ENCODE results near the gene IPO4. TPM values are rescaled to one million over a fixed set of nuclear protein-coding genes. Genes with fewer than 3 reads are reported as not detected.
A peak's percentile ranks its signal among the peaks of the same experiment; 100 is the strongest.

Gene IPO4
- total RNA-seq, 2 experiments from 2014 or later, result 98.4 to 102 TPM

DNA sequence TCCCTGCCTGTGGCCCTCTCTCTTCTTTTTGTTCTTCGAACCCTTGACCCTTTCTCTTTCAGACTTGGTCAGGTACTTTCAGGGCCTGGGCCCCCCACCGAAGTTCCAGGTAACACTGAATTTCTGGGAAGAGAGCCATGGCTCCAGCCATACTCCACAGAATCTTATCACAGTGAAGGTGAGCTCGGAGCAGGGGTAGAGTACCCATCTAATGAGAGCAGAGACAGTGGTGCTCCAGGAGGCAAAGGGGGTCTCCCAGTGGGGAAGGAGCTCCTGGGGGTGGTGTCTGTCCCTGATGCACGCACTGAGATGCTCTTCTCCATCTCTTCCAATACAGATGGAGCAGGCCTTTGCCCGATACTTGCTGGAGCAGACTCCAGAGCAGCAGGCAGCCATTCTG lies 22.8 kb downstream of the IPO4 start:
- no peak for DNase-seq
- POLR2A ChIA-PET, result interaction anchor here (1.0 to 7.3 kb wide), 11 partner anchors 10 to 105 kb away, joined by 3 to 178 read pairs (median 5); partner anchors contain the start of genes IPO4, PSME2, RNF31 and TM9SF1
- H3K9me3 Mint-ChIP-seq, result no peaks in the 10 kb centered on the region
- intact Hi-C loops (cut with micrococcal nuclease), result no loop called here
- H3K27me3 Mint-ChIP-seq, result no peaks in the 10 kb centered on the region
- H3K4me1 Mint-ChIP-seq (ENCODE audit: low read depth), result peaks cover 43% of the 10 kb centered on the region
- TF ChIP-seq, protein P1, sequence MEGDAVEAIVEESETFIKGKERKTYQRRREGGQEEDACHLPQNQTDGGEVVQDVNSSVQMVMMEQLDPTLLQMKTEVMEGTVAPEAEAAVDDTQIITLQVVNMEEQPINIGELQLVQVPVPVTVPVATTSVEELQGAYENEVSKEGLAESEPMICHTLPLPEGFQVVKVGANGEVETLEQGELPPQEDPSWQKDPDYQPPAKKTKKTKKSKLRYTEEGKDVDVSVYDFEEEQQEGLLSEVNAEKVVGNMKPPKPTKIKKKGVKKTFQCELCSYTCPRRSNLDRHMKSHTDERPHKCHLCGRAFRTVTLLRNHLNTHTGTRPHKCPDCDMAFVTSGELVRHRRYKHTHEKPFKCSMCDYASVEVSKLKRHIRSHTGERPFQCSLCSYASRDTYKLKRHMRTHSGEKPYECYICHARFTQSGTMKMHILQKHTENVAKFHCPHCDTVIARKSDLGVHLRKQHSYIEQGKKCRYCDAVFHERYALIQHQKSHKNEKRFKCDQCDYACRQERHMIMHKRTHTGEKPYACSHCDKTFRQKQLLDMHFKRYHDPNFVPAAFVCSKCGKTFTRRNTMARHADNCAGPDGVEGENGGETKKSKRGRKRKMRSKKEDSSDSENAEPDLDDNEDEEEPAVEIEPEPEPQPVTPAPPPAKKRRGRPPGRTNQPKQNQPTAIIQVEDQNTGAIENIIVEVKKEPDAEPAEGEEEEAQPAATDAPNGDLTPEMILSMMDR (IDR thresholded peaks at IDR 0.05), result no peak
- peaks cover 60% of the 10 kb centered on the region for H3K36me3 Mint-ChIP-seq (ENCODE audit: low read depth)
- peak overlapping the region; percentile 3 for H3K27ac Mint-ChIP-seq
- H3K4me3 Mint-ChIP-seq, result no peak overlapping the region
- no peak for ATAC-seq
- CTCF ChIA-PET, result interaction anchor here (0.7 to 1.4 kb wide), 3 partner anchors 8 to 77 kb away, joined by 3 to 5 read pairs (median 3); partner anchors contain the start of gene TINF2

DNA sequence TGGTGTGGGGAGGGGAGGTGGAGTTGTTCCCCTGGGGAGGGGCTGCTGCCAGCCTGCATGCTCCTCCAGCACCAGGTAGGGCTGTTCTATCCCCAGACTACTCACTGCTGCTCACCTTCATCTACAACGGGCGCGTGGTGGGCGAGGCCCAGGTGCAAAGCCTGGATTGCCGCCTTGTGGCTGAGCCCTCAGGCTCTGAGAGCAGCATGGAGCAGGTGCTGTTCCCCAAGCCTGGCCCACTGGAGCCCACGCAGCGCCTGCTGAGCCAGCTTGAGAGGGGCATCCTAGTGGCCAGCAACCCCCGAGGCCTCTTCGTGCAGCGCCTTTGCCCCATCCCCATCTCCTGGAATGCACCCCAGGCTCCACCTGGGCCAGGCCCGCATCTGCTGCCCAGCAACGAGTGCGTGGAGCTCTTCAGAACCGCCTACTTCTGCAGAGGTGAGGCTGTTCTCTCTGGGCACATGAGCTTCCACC lies 24.1 kb downstream of the IPO4 start:
- DNase-seq (no peak), ATAC-seq (no peak)
- H3K27ac Mint-ChIP-seq, result peak overlapping the region; percentile 99
- intact Hi-C loops (cut with micrococcal nuclease), result no loop called here
- TF ChIP-seq, protein P1 (IDR thresholded peaks at IDR 0.05), result no peak
- peaks cover 49% of the 10 kb centered on the region for H3K4me1 Mint-ChIP-seq (ENCODE audit: low read depth)
- CTCF ChIA-PET, result interaction anchor here (1.1 to 1.4 kb wide), 2 partner anchors 9 to 78 kb away, joined by 3 to 5 read pairs; partner anchors contain the start of gene TINF2
- POLR2A ChIA-PET, result interaction anchor here (0.7 to 7.3 kb wide), 18 partner anchors 8 to 69 kb away, joined by 3 to 178 read pairs (median 5); partner anchors contain the start of genes DCAF11, IPO4, PSME2 and RNF31
- peaks cover 62% of the 10 kb centered on the region for H3K36me3 Mint-ChIP-seq (ENCODE audit: low read depth)
- H3K4me3 Mint-ChIP-seq, result no peak overlapping the region
- no peaks in the 10 kb centered on the region for H3K9me3 Mint-ChIP-seq
- H3K27me3 Mint-ChIP-seq, result no peaks in the 10 kb centered on the region

DNA sequence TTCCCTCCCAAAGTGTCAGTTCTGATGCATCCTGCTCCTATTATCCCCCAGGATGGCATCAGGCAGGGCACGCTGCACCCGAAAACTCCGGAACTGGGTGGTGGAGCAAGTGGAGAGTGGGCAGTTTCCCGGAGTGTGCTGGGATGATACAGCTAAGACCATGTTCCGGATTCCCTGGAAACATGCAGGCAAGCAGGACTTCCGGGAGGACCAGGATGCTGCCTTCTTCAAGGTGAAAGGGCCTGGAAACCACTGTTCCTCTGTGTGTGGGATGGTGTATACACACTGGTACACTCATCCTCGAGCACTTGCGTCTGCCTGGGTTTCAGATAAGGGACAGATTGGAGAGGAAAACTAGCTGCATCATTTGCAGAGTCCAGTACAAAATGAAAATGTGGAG lies 26.5 kb downstream of the IPO4 start:
- intact Hi-C loops (cut with micrococcal nuclease), result no loop called here
- DNase-seq, result peak; percentile 49
- no peak for ATAC-seq
- TF ChIP-seq, protein P1 (IDR thresholded peaks at IDR 0.05), result no peak
- no peaks in the 10 kb centered on the region for H3K27me3 Mint-ChIP-seq
- peak overlapping the region; percentile 91 for H3K4me3 Mint-ChIP-seq
- H3K9me3 Mint-ChIP-seq, result no peaks in the 10 kb centered on the region
- ChIA-PET POLR2A (interaction anchor here (0.6 to 7.3 kb wide), 21 partner anchors 10 to 81 kb away, joined by 3 to 178 read pairs (median 14); partner anchors contain the start of genes CHMP4A, DCAF11, EMC9 and IPO4), CTCF (interaction anchor here (0.9 to 5.0 kb wide), 18 partner anchors 8 to 269 kb away, joined by 3 to 91 read pairs (median 10); partner anchors contain the start of genes DCAF11, EMC9, IPO4 and MDP1)
- peaks cover 39% of the 10 kb centered on the region for H3K4me1 Mint-ChIP-seq (ENCODE audit: low read depth)
- H3K36me3 Mint-ChIP-seq (ENCODE audit: low read depth), result peaks cover 61% of the 10 kb centered on the region
- H3K27ac Mint-ChIP-seq, result peak overlapping the region; percentile 99

DNA sequence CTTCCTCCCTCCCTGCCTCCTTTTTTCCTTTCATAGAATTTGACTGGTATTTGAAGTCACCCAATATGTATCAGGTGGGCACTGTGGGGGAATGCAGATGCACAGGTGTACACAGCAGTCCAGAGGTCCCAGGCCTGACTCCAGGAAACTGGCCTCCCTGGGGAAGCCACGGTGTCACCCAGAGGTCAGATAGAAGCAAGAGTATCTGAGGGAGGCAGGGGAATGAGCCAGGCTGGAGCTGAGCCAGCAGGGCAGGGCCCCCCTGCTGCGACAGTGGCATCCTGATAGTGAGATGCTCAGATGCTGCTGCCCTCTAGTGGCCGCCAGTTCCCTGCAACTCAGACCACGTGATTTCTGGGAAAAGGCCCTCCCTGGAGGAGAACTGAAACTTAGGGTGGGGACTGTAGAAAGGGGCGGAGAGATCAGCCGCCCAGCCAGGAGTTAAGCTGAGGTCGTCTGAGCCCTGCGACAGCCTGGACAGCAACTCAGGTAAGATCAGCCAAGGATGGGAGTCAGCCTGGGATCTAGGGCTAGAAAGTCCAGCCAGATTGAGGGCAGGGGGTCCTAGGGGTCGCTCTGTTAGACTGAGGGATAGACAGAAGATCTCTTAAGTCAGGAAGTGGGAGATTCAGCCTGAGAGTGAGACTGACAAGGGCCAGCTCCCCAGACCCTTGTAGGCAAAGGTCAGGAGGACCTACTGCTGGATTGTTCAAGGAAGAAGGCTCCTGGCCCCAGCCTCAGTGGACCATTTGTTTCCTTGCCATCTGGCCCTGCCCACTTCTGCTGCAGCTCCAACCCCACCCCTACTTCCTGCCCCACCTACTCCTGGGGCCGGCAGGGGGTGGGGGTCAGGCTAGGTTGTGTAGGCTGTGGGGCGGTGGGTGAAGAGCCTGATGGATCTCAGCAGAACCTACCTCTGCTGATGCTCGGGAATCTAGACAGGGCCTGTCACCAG lies 27.5 kb downstream of the IPO4 start, which contains the start of gene IRF9:
TSS of gene IRF9 (plus strand) at position 416 of the 955 bp plus-strand sequence. CDS start 880 bp downstream, outside the sequence.
- Mint-ChIP-seq H3K4me3 (peak within 1 kb of the TSS; percentile 91), H3K36me3 (ENCODE audit: low read depth) (peaks cover 66% of the 10 kb centered on the region), H3K4me1 (ENCODE audit: low read depth) (peaks cover 39% of the 10 kb centered on the region), H3K9me3 (no peaks in the 10 kb centered on the region), H3K27me3 (no peaks in the 10 kb centered on the region), H3K27ac (peak within 1 kb of the TSS; percentile 99)
- ChIA-PET CTCF (interaction anchor here (0.6 to 5.0 kb wide), 42 partner anchors 9 to 270 kb away, joined by 3 to 91 read pairs (median 6); partner anchors contain the start of genes CIDEB, DCAF11, DHRS1 and EMC9), POLR2A (interaction anchor here (0.5 to 7.3 kb wide), 32 partner anchors 11 to 269 kb away, joined by 3 to 178 read pairs (median 6); partner anchors contain the start of genes CBLN3, CHMP4A, DCAF11 and EMC9)
- intact Hi-C loops (cut with micrococcal nuclease), result no loop called here
- peak; percentile 99 for DNase-seq
- ATAC-seq, result peak; percentile 88
- TF ChIP-seq, protein P1 (IDR thresholded peaks at IDR 0.05), result peak; percentile 81

All from activated CD8-positive, alpha-beta T cell treated with anti-CD3 and anti-CD28 coated beads for 36 hours (primary cell).